SKM-1 treated with dmso at 0.1 percent for 144 hours (cell line): ENCODE measurements around the gene POC1A.
"Not testable (repeated sequence)": the region's sequence is repeated elsewhere in the genome, so short reads cannot be mapped to it uniquely, and the experiment has no call there.

Source experiments
- DNase-seq: peaks from one replicate; lab custom pipeline; 2025; ENCODE audit not compliant: unreplicated experiment; lab: John Stamatoyannopoulos, UW

POC1A gene

DNA sequence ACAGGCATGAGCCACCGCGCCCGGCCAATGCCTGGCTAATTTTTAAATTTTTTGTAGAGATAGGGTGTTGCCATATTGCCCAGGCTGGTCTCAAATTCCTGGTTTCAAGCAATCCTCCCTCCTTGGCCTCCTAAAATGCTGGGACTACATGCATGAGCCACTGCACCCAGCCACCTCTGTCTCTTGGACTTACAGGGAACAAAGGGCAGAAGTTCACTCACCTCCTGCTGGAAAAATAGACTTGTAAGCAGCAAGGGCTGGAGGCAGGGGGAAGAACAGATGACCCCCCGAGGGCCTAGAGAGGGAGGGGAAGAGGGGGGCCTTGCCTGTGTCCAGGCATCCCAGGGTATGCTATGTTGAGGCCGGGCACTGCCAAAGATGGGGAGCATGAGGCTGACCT is 120.0 kb downstream of the POC1A start:
- no peak for DNase-seq

DNA sequence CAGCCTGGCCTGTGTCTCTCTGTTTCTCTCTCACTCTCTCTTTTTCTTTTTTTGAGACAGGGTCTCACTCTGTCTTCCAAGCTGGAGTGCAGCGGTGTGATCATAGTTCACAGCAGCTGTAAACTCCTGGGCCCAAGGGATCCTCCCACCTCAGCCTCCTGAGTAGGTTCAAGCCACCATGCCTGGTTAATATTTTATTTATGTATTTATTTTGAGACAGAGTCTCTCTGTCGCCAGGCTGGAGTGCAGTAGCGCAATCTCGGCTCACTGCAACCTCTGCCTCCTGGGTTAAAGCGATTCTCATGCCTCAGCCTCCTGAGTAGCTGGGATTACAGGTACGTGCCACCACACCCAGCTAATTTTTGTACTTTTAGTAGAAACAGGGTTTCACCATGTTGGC is 120.5 kb downstream of the POC1A start:
- DNase-seq = not testable (repeated sequence)

DNA sequence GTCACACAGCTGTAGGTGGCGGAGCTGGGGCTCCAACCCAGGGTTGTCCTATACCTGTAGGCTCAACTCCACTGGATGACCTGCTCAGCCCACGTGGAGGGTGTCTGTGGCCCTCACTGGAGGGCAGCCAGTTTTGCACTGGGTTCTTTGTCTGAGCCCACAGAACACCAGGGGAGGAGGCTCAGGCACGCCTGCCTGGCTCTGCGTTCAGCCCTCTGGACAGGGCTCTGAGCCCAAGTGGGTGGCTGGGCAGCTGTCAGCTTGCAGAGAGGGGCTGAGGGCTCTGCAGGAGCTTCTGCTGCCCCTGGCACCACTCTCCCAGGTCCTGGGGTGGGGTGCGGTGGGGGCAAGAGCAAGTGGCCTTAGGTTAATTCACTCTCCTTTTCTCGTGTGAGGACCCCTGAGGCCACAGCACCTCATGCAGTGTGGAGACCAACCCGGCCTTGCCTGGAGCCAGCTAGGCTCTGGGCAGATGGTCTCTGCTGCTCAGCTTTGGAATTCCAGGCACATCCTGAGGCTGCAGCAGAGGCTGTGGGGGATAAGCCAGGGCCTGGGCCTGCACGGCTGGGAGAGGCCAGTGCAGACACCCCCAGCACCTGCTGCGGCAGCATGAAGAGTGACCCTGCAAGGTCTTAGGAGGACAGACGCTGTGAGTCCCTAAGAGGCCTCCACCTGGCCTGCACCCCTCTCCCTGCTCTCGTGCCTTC is 121.4 kb downstream of the POC1A start:
- DNase-seq = no peak

DNA sequence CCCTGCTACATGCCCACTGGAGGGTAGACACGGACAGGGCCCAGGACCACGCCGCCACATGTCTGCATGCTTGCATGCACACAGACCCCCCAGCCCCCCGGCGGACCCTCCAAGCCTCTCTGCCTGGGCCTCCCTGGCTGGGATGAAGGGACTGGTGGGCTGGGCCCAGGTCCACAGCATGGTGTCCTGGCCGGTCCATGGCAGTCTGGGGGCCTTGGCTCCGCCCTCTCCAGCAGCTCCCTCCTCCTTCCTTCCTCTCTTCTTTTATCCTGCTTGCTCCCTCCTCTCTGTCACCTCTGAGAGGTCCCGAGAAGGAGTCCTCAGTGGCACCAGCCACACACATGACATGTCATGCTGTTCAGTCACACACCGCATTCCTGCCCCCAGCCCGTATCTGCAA is 122.3 kb downstream of the POC1A start:
- no peak for DNase-seq

DNA sequence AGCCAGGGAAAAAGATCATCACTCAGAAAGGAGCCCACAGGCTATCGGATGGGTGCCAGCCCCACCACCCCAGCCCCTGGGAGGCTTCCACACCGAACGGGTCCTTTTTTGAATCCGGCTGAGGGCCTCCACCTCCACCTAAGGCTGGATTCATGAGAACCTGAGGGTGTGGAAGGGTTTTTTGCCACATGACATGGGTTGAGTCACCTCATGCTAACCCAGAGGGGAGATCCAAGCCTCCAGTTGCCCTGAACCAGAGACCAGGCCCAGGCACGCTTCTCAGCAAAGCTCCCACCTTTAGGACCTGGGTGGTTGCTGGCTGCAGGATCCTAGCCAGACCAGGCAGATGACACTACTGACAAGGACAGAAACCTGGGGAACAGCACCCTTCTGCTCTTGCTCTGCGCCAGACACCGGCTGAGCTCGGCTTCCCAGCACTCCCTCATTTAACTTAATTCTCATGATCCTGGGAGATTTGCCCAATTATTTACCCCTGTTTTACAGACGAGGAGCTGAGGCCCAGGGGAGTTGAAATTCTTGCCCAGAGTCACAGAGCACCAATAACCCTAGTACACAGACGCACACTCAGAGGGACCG is 123.4 kb downstream of the POC1A start:
- DNase-seq = no peak

DNA sequence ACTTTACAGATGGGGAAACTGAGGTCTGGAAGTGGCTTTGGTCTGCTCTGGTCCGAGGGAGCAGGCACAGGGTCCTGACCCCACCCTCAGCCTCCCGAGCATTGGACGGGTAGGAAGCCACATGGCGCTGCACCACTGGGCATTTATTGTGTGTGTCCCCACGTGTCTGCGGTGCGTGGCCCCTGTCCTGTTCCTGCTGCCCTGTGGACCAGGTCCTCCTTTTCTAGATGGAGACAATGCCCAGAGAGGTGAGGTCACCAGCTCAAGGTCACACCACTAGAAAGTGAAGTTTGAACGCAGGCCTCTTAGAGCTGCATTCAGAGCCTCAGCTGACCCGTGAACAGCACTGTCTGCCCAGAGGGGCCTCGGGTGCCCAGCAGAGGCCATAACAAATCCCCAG is 124.7 kb downstream of the POC1A start:
- DNase-seq = no peak

DNA sequence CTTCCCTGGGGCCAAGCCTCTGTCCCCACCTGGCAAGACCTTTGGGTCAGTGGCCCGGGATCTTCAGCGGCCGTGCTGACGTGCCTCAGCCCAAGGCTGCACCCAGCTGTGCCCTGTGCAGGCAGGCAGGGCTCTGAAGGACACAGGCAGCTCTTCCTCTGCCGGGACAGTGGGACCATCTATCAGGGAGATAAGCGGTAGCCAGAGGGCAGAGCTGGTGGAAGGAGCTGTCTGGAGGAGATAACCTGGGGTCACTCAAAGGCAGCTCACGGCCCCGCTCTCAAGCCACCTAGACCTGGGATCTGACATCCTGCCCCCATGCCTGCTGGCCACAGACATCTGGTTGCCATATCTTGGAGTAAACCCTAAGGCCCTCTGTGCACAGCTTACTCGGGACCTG is 125.2 kb downstream of the POC1A start:
- DNase-seq = no peak

DNA sequence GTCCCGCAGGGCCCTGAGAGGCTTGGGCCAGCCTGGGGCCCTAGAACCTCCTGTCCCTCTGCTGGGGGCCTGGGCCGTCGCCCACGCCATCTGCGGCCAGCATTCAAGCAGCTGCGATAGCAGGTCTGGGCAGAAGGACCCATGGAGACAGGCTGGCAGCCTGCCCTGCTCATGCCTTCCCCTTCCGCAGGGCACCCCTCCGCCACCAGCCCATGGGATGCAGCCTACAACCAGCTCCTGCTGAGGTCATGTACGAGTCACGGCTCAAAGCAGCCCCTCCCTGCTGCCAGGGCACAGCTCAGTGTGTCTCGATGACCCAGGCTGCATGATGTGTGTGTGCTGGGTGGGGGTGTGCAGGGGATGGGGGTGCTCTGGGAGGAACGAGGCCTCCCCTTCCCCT is 125.7 kb downstream of the POC1A start:
- DNase-seq = no peak

DNA sequence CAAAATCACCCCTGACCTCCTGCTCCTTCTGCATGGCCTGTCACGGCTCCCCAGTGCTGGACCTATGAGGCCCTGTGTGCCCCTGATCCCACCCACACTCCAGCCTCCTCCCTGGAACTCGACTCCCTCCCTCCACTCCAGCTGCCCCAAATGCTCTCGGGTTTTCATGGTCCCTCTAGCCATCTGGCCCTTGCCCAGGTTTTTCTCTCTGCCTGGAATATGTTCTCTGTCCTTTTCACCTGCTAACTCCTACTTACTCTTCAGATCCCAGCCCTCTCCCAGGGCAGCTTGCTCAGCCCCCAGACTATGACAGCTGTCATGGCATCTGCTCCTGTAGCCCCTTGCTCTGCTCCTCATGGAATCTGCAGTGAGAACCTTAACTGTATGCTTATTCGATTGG is 128.2 kb downstream of the POC1A start:
- no peak for DNase-seq

DNA sequence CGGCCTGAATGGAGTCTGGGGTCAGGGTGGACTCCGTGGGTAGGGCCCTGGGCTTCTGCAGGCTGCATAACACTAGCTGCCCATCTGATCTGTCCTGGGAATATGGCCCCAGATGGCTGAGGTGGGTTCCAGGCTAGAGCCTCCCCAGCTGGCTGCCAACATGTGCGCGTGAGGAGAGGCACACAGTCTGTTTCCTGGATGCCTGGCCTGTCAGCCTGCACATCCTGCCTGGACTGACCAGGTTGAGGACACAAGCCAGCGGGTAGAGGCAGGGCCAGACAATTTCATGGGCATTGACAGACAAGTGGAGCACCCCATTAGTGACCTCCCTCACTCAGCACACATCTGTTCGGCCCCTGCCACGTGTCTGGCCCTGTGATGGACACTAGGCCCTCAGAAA is 128.8 kb downstream of the POC1A start:
- no peak for DNase-seq
